CD4-positive, alpha-beta memory T cell (primary cell): ENCODE measurements around the gene TUBA3D. TPM values are rescaled to one million over a fixed set of nuclear protein-coding genes. Genes with fewer than 3 reads are reported as not detected.
"Not testable (repeated sequence)": the region's sequence is repeated elsewhere in the genome, so short reads cannot be mapped to it uniquely, and the experiment has no call there.

Source experiments
- CTCF ChIA-PET: fragments of 350-600 bp; sonication (Branson Sonifier 250); formaldehyde crosslinking; loops from one replicate; lab custom pipeline; 2021; ENCODE audit warnings: inconsistent platforms; ENCODE audit not compliant: partially characterized antibody; lab: Charles Lee
- POLR2A ChIA-PET: fragments of 350-600 bp; sonication (Branson Sonifier 250); formaldehyde crosslinking; loops from one replicate; lab custom pipeline; 2021; ENCODE audit not compliant: partially characterized antibody; lab: Charles Lee
- DNase-seq, 5 donors: peaks; one replicate each; pipeline versions ENCODE4 v3.0.0 to v3.0.0-alpha.2; 2020 to 2022; ENCODE audit warnings: mixed read lengths in 1 of 5
- H3K27ac ChIP-seq: one replicate; pipeline ENCODE4 v1.7.0; 2013; ENCODE audit warnings: low read depth, low read length
- H3K27me3 ChIP-seq: 2 replicates; pipeline ENCODE4 v1.7.0; 2013; ENCODE audit warnings: mild to moderate bottlenecking, low read length, moderate library complexity; ENCODE audit not compliant: insufficient read depth
- H3K36me3 ChIP-seq: 2 replicates; pipeline ENCODE4 v1.7.0; 2013; ENCODE audit warnings: mild to moderate bottlenecking, low read length, moderate library complexity; ENCODE audit not compliant: insufficient read depth
- H3K4me1 ChIP-seq: 2 replicates; pipeline ENCODE4 v1.7.0; 2013; ENCODE audit warnings: mild to moderate bottlenecking, low read length, moderate library complexity; ENCODE audit not compliant: insufficient read depth
- H3K4me3 ChIP-seq, 2 donors: one replicate each; pipeline ENCODE4 v1.7.0; 2013; ENCODE audit warnings: low read length in 2 of 2, mild to moderate bottlenecking in 1 of 2
- H3K9me3 ChIP-seq, 2 donors: one replicate each; pipeline ENCODE4 v1.7.0; 2013; ENCODE audit warnings: low read length in 2 of 2, control low read depth in 1 of 2; ENCODE audit not compliant: control insufficient read depth in 1 of 2
- H3K27ac Mint-ChIP-seq, 7 donors: one replicate each; pipeline ENCODE4 v1.8.0; 2020 to 2021; ENCODE audit warnings: mixed read lengths in 7 of 7, mild to moderate bottlenecking in 6 of 7, inconsistent platforms in 3 of 7, moderate library complexity in 3 of 7
- H3K27me3 Mint-ChIP-seq, 2 donors: one replicate each; pipeline ENCODE4 v1.8.0; 2020 to 2021; ENCODE audit warnings: mixed read lengths in 2 of 2
- H3K36me3 Mint-ChIP-seq, 2 donors: one replicate each; pipeline ENCODE4 v1.8.0; 2020 to 2021; ENCODE audit warnings: mixed read lengths in 2 of 2, inconsistent platforms in 1 of 2, mild to moderate bottlenecking in 1 of 2
- H3K4me1 Mint-ChIP-seq, 4 donors: one replicate each; pipeline ENCODE4 v1.8.0; 2020 to 2021; ENCODE audit warnings: mixed read lengths in 4 of 4, mild to moderate bottlenecking in 1 of 4
- H3K4me3 Mint-ChIP-seq, 8 donors: one replicate each; pipeline ENCODE4 v1.8.0; 2020 to 2021; ENCODE audit warnings: mixed read lengths in 8 of 8, mild to moderate bottlenecking in 7 of 8, moderate library complexity in 6 of 8, inconsistent platforms in 3 of 8
- H3K9me3 Mint-ChIP-seq, 8 donors: one replicate each; pipeline ENCODE4 v1.8.0; 2020 to 2021; ENCODE audit warnings: mixed read lengths in 8 of 8, mild to moderate bottlenecking in 5 of 8, inconsistent platforms in 3 of 8, moderate library complexity in 1 of 8
- intact Hi-C: fragments of 100-400 bp; cut with micrococcal nuclease; formaldehyde crosslinking; loops from one replicate; pipeline ENCODE4 v1.15.1; 2023
- microRNA-seq: library from miRNA; unstranded; fragments of <30 nt; microRNA quantifications from one replicate; pipeline ENCODE4 v1.2.0, GENCODE V29; 2021; ENCODE audit warnings: borderline replicate concordance, borderline number of aligned reads, borderline microRNAs expressed, mixed read lengths
- polyA plus RNA-seq, 2 donors: library from polyadenylated mRNA; unstranded; fragments of 300-500 nt; fragmentation: Illumina TruSeq; gene quantifications; one replicate each; pipeline ENCODE4 v1.2.3, GENCODE V29; 2021
- total RNA-seq, 2 experiments: library from RNA; stranded (reverse); gene quantifications; one replicate each; pipeline ENCODE4 v1.2.3, GENCODE V29; 2021

TUBA3D gene
- total and polyA plus RNA-seq, 4 experiments from 2014 or later, result not detected

DNA sequence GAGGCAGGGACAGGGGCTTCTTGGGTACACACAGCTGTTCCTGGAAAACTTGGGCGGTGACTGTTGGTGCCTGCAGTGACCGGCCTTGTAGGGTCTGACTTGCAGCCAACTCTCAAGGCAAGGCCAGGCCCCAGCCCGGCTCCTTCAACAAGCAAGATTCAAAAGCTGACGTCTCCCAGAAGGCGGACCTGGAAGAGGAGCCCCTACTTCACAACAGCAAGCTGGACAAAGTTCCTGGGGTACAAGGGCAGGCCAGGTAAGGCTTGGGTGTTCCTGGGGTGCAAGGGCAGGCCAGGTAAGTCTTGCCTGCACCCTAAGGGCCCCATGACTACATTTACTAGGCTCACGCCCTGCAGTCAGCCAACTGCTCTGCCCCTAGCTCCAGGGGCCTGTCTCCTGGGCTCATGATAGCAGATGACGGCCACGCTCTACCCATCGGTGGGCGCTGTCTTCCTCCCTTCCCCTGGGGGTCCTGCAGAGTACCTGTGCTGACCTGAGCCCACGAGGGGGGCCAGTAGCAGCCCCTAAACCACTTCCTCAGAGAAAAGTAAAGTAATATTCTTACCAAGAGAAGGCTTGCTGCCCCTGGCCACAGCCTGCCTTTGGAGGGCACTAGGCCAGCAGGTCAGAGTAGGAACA, 55.7 kb downstream of the TUBA3D start:
- H3K9me3 Mint-ChIP-seq, intact Hi-C loops: not testable (repeated sequence)

More for the DNA sequence above, 55.7 kb downstream of the TUBA3D start:
- H3K4me3 ChIP-seq, POLR2A ChIA-PET, H3K36me3 ChIP-seq, H3K4me1 ChIP-seq, H3K27ac Mint-ChIP-seq, H3K9me3 ChIP-seq, H3K27me3 Mint-ChIP-seq, H3K4me3 Mint-ChIP-seq, CTCF ChIA-PET, H3K27ac ChIP-seq, H3K36me3 Mint-ChIP-seq, DNase-seq, H3K27me3 ChIP-seq: not testable (repeated sequence)
- H3K4me1 Mint-ChIP-seq, result peaks cover 0 to 19% (median 6%) of the 10 kb centered on the region in 4 donors

Small RNA genes within 50 kb of the gene (microRNA-seq; reads per million reads assigned to microRNA genes)
- not detected for gene MIR4784

Other genes with a start within 250 kb of the TUBA3D start
- not detected for gene RAB6D, start 112.0 kb upstream of the TUBA3D start, total RNA-seq
- gene RAB6D, start 112.0 kb upstream of the TUBA3D start, polyA plus RNA-seq, result not detected
- gene MZT2A, start 16.3 kb downstream of the TUBA3D start, total RNA-seq, result 100 to 1,000 TPM; 108 to 115 TPM
- gene MZT2A, start 16.3 kb downstream of the TUBA3D start, polyA plus RNA-seq, result 100 to 1,000 TPM in 1 of 2 donors, 10 to 100 TPM in 1; 97.6 to 126 TPM
- gene CCDC74A, start 51.8 kb downstream of the TUBA3D start, total RNA-seq, result under 1 TPM in 1 of 2 experiments, not detected in 1; 0.38 TPM
- under 1 TPM; 0.42 to 0.54 TPM for gene CCDC74A, start 51.8 kb downstream of the TUBA3D start, polyA plus RNA-seq